Activated CD4-positive, alpha-beta T cell treated with anti-CD3 and anti-CD28 coated beads, Interleukin-2, amount 50 U/mL, for 1 hour (primary cell): ENCODE results near the gene ITK.
"Not testable (repeated sequence)": the region's sequence is repeated elsewhere in the genome, so short reads cannot be mapped to it uniquely, and the experiment has no call there.

Experiments used
- DNase-seq: peaks from one replicate; pipeline ENCODE4 v3.0.0-alpha.2; 2020

The ITK gene

GRCh38 chr5:157213527-157214243 is 33.0 kb downstream of the ITK start:
- no peak for DNase-seq

GRCh38 chr5:157214415-157214814 is 33.8 kb downstream of the ITK start:
- no peak for DNase-seq

DNA sequence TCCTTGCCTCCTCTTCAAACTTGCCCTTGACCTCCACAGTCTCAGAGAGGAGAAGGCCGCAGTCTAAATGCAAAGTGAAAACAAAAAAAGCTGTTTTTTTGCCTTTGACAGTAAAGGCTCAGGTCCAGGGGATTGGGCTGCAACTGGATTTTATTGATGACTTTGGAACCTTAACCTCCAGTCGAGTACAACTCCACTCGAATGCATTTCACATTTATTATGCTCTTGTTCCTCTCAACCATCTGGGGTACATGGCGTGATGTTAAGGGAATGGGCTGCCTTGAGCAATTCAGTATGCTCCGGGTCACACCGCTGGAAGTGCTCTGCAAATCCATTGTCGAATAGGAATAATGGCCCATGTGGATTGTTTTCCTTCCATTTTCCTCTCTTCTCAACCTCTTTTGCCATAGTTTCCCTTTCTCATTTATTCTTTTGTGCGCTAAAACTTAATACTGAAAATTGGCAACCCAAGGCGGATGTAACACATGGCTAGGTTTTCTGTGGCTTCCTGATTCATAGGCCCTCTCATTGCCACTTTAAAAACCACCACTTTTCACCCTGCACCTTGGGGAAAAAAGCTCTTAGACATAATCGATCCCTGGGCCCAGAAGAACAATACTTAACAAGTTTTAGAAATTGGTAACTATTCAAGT is 34.3 kb downstream of the ITK start:
- no peak for DNase-seq

GRCh38 chr5:157215514-157216167 is 35.0 kb downstream of the ITK start:
- no peak for DNase-seq

GRCh38 chr5:157216391-157217142 is 35.9 kb downstream of the ITK start:
- DNase-seq: no peak

- peak; percentile 44 for DNase-seq
These were observed 36.8 kb downstream of the ITK start for GRCh38 chr5:157217289-157218024.

DNA sequence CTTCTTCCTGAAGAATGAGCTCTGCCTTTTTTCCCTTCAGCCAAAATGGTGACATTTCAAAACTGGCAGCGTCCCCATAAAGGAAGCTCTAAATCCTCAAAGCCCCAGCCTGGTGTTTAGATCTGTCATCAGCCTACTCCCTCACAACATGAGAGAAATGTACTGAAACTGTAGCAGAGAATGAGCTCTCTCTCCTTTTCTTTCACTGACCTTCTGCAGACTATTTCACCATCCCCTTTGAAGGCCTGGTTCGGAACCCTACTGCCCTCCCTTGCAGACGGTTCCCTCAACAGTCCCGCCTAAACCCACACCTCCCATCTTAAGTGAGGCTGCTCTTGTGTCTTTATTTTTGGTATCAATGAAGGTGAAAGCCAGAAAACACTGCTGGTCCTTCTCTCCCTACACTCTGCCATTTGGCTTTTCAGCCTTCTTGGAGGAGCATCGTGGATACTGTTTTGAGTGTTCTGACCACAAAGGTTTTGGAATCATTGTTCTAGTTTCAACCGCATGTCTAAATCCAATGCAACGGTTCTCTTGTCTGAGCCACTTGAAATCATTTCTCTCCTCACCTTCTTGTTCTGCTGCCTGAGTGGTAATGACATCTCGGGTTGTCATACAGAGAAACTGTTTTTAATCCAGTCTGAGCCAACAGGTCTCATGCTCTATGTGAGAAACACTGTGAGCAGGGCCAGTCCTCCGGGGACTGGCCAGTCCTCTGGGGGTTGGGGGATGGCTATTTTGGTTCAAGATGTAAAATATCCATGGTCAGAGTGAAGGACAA is 39.0 kb downstream of the ITK start:
- DNase-seq: no peak

- DNase-seq: no peak
These were observed 41.3 kb downstream of the ITK start for GRCh38 chr5:157221959-157222358.

GRCh38 chr5:157222506-157223230 is 42.0 kb downstream of the ITK start:
- peak; percentile 41 for DNase-seq

DNA sequence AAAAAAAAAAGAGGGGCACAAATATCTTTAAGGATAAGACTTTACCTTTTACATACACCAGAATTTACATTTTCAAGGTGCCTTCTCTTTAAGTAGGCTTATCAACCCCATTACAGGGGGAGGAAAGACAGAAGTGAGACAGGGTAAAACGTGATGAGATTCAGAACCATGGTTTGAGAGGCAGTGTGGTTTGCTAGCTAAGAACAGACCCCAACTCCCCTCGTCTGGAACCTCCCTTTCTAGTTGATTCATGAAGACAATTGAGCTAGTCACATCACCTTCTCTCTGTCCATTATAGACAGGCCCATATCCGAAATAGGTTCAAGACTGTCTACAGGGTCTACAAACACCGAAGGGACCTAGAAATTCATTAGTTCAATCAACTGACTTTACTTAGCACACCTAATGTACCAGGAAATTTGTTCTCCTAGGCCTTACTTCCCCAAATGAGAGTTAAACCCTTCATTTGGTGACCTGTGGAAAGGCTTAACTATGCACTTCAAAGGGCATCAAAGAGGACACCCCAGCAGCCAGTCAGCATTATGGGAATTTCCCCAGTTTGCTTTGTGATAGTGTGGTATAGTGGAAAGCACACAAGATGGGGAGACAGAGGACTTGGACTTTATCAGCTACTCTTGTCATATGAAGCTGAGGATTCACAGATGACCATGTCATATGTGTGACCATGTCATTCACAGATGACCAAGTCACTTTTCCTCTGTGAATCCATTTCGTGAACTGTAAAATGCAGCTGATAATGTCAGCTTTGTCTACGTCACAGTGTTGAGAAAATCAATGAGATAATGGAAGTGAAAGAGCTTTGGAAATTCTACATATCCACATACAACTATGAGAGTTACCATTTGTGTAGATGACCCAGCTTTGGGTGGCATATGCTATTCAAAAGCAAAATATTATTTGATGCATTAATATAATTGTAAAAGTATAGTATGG is 45.1 kb downstream of the ITK start:
- DNase-seq: no peak

GRCh38 chr5:157230610-157231009 is 50.0 kb downstream of the ITK start:
- no peak for DNase-seq

- DNase-seq: no peak
These were observed 52.1 kb downstream of the ITK start for GRCh38 chr5:157232706-157233105.

- DNase-seq: no peak
These were observed 52.9 kb downstream of the ITK start for GRCh38 chr5:157233515-157233914.

- DNase-seq: no peak
These were observed 55.8 kb downstream of the ITK start for GRCh38 chr5:157236423-157236822.

DNA sequence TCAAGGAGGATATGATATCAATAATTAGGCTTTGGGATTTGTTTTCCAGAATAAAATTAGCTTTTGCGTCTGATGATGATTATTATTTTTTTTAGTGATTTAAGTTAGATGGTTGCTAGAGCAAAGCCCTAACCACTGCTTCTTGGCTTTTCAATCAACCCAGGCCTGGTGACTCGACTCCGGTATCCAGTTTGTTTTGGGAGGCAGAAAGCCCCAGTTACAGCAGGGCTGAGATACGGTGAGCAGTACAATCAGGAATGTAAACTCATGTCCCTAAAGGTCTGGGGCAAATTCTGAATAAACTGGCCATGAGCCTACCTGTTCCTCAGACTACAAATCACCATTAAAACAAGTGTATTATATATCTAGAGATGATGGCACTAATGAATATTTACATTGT is 60.8 kb downstream of the ITK start:
- DNase-seq: no peak

DNA sequence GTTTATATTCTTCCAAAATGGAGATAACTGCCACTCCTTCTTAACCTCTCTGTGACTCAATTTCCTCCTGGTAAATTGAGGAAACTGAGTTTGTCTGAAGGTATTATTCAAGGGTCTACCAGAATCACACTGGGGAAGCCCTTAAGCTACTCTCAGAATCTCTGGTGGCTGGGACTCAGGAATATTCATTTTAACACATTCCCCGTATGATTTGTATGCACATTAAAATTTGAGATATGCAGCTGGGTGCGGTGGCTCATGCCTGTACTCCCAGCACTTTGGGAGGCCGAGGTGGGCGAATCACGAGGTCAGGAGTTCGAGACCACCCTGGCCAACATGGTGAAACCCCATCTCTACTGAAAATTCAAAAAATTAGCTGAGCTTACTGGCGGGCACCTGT is 64.1 kb downstream of the ITK start:
- DNase-seq: not testable (repeated sequence)

DNA sequence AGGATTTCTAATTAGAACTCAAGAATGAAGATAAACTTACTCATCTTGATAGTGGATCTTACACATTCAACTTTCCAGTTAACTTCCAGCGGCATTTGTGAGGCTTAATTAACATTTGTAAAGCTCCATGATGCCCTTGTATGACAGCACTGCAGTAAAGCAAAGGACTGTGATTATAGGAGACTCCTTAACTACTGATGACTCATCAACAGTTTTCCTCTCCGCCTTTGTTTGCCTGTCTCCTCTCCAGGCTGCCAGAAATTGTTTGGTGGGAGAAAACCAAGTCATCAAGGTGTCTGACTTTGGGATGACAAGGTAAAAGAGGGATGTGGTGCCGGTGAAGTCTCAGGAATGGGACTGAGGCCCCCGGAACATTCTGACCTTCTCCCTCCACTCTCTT is 64.8 kb downstream of the ITK start:
- no peak for DNase-seq

GRCh38 chr5:157245886-157246285 is 65.2 kb downstream of the ITK start:
- DNase-seq: no peak

DNA sequence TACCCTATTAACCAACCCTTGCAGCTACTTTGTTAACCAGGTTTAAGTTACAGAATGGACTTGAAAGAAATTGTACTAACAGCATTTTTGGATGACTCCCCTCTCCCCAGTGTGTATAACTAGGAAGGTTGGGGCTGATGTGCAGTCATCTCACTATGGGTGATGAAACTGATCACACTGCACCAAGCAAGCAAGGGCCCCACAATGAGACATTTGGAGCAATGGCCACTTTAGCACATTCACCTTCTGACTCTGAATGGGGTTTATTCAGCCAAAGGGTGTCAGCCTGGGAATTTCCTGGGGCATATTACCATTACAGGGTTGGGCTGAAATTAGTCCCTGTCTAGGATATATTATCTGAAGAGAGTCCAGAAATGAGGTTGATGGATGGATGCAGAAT is 66.6 kb downstream of the ITK start:
- DNase-seq: no peak
